H9 (cell line): Measurements from ENCODE around the gene TMEM51. TPM values are rescaled to one million over a fixed set of nuclear protein-coding genes. Genes with fewer than 3 reads are reported as not detected.

Experiments
- DNase-seq: peaks from one replicate; pipeline ENCODE4 v3.0.0-alpha.2; 2017
- H2AFZ ChIP-seq: one replicate; pipeline ENCODE4 v1.6.1; 2013; ENCODE audit warnings: mild to moderate bottlenecking, low read length, control low read depth, moderate library complexity
- H2AK5ac ChIP-seq: 2 replicates; pipeline ENCODE4 v1.6.1; 2013; ENCODE audit warnings: low read length, control low read depth, mixed read lengths; ENCODE audit not compliant: insufficient read length
- H2BK120ac ChIP-seq: one replicate; pipeline ENCODE4 v1.6.1; 2013; ENCODE audit warnings: low read depth, mild to moderate bottlenecking, low read length, control low read depth, inconsistent platforms; ENCODE audit not compliant: poor library complexity, severe bottlenecking
- H2BK12ac ChIP-seq: 2 replicates; pipeline ENCODE4 v1.6.1; 2013; ENCODE audit warnings: low read length, control low read depth, mixed read lengths, low read depth; ENCODE audit not compliant: insufficient read length
- H2BK15ac ChIP-seq: 2 replicates; pipeline ENCODE4 v1.6.1; 2013; ENCODE audit warnings: low read depth, low read length, control low read depth
- H2BK20ac ChIP-seq: one replicate; pipeline ENCODE4 v1.6.1; 2013; ENCODE audit warnings: low read depth, mild to moderate bottlenecking, low read length, control low read depth, inconsistent platforms; ENCODE audit not compliant: poor library complexity, severe bottlenecking
- H2BK5ac ChIP-seq: 2 replicates; pipeline ENCODE4 v1.6.1; 2013; ENCODE audit warnings: low read length, control low read depth, mixed read lengths; ENCODE audit not compliant: insufficient read length
- H3K14ac ChIP-seq: 2 replicates; pipeline ENCODE4 v1.6.1; 2013; ENCODE audit warnings: low read length, control low read depth; ENCODE audit not compliant: insufficient read depth
- H3K18ac ChIP-seq: 2 replicates; pipeline ENCODE4 v1.6.1; 2013; ENCODE audit warnings: low read depth, mild to moderate bottlenecking, mixed read lengths, low read length, control low read depth; ENCODE audit not compliant: insufficient read length
- H3K23ac ChIP-seq: 2 replicates; pipeline ENCODE4 v1.6.1; 2013; ENCODE audit warnings: low read length, control low read depth, mixed read lengths, low read depth; ENCODE audit not compliant: insufficient read length
- H3K23me2 ChIP-seq: 2 replicates; pipeline ENCODE4 v1.6.1; 2013; ENCODE audit warnings: low read depth, mild to moderate bottlenecking, mixed read lengths, low read length, control low read depth; ENCODE audit not compliant: insufficient read length, poor library complexity, severe bottlenecking
- H3K27ac ChIP-seq: 2 replicates; pipeline ENCODE4 v1.5.1; 2013; ENCODE audit warnings: low read length, control low read depth, mixed read lengths, low read depth; ENCODE audit not compliant: insufficient read length
- H3K27me3 ChIP-seq: 2 replicates; pipeline ENCODE4 v1.6.1; 2013; ENCODE audit warnings: low read length, control low read depth, inconsistent platforms; ENCODE audit not compliant: insufficient read depth
- H3K4ac ChIP-seq: 2 replicates; pipeline ENCODE4 v1.6.1; 2013; ENCODE audit warnings: low read depth, mild to moderate bottlenecking, control low read depth, inconsistent platforms, low read length, moderate library complexity
- H3K4me1 ChIP-seq: 2 replicates; pipeline ENCODE4 v1.6.1; 2013; ENCODE audit warnings: low read length, control low read depth, inconsistent platforms; ENCODE audit not compliant: insufficient read depth
- H3K4me2 ChIP-seq: 2 replicates; pipeline ENCODE4 v1.6.1; 2013; ENCODE audit warnings: low read length, control low read depth, mixed read lengths; ENCODE audit not compliant: insufficient read length, insufficient read depth
- H3K56ac ChIP-seq: 2 replicates; pipeline ENCODE4 v1.6.1; 2013; ENCODE audit warnings: low read depth, mild to moderate bottlenecking, mixed read lengths, low read length, control low read depth; ENCODE audit not compliant: insufficient read length
- H3K79me1 ChIP-seq: 2 replicates; pipeline ENCODE4 v1.6.1; 2013; ENCODE audit warnings: low read depth, mild to moderate bottlenecking, moderate library complexity, low read length, control low read depth, inconsistent platforms; ENCODE audit not compliant: insufficient read depth, poor library complexity, severe bottlenecking
- H3K79me2 ChIP-seq: 2 replicates; pipeline ENCODE4 v1.6.1; 2013; ENCODE audit warnings: low read length, control low read depth, inconsistent platforms; ENCODE audit not compliant: insufficient read depth
- H3K9ac ChIP-seq: 2 replicates; pipeline ENCODE4 v1.6.1; 2013; ENCODE audit warnings: low read length, control low read depth, mixed read lengths; ENCODE audit not compliant: insufficient read length; ENCODE audit errors: extremely low read depth
- H3K9me3 ChIP-seq: one replicate; pipeline ENCODE4 v1.6.1; 2013; ENCODE audit warnings: low read depth, low read length, inconsistent platforms; ENCODE audit not compliant: control insufficient read depth
- H3T11ph ChIP-seq: one replicate; pipeline ENCODE4 v1.6.1; 2013; ENCODE audit warnings: mild to moderate bottlenecking, low read length, control low read depth, inconsistent platforms
- H4K20me1 ChIP-seq: one replicate; pipeline ENCODE4 v1.6.1; 2013; ENCODE audit not compliant: control insufficient read depth, insufficient read length, insufficient read depth
- H4K5ac ChIP-seq: 2 replicates; pipeline ENCODE4 v1.6.1; 2013; ENCODE audit warnings: low read depth, mild to moderate bottlenecking, mixed read lengths, low read length, control low read depth; ENCODE audit not compliant: insufficient read length
- H4K8ac ChIP-seq: replicated peaks from 2 replicates; pipeline ENCODE4 v1.6.1; 2013; ENCODE audit warnings: low read length, control low read depth, mixed read lengths, low read depth; ENCODE audit not compliant: insufficient read length
- H4K91ac ChIP-seq: 2 replicates; pipeline ENCODE4 v1.6.1; 2013; ENCODE audit warnings: low read depth, mild to moderate bottlenecking, moderate library complexity, mixed read lengths, low read length, control low read depth; ENCODE audit not compliant: insufficient read length
- H3K27ac Mint-ChIP-seq, 3 experiments: 2 replicates in 2 of 3; 3 replicates in 1 of 3; pipeline ENCODE4 v1.8.0; 2020 to 2021; ENCODE audit warnings: mixed read lengths in 3 of 3, mild to moderate bottlenecking in 1 of 3, moderate library complexity in 1 of 3
- H3K27me3 Mint-ChIP-seq: 2 replicates; pipeline ENCODE4 v1.8.0; 2021; ENCODE audit warnings: low read depth, mild to moderate bottlenecking, moderate library complexity, mixed read lengths
- H3K36me3 Mint-ChIP-seq, 3 experiments: 2 replicates in 2 of 3; 3 replicates in 1 of 3; pipeline ENCODE4 v1.8.0; 2020 to 2021; ENCODE audit warnings: low read depth in 3 of 3, mixed read lengths in 3 of 3; ENCODE audit not compliant: insufficient read depth in 1 of 3
- H3K4me1 Mint-ChIP-seq, 2 experiments: 2 replicates each; pipeline ENCODE4 v1.8.0; 2020; ENCODE audit warnings: mixed read lengths in 2 of 2
- H3K4me3 Mint-ChIP-seq, 2 experiments: 2 replicates in 1 of 2; 3 replicates in 1 of 2; pipeline ENCODE4 v1.8.0; 2020 to 2021; ENCODE audit warnings: mild to moderate bottlenecking in 2 of 2, mixed read lengths in 2 of 2, moderate library complexity in 1 of 2
- H3K9me3 Mint-ChIP-seq, 2 experiments: 2 replicates in 1 of 2; 3 replicates in 1 of 2; pipeline ENCODE4 v1.8.0; 2020; ENCODE audit warnings: mild to moderate bottlenecking in 2 of 2, mixed read lengths in 2 of 2, moderate library complexity in 1 of 2
- WGBS: extraction: QIAGEN DNeasy Blood & Tissue Kit; methylation state at CpG from one replicate; pipeline ENCODE4 v1.1.7; 2013; ENCODE audit warnings: missing lambda C conversion rate, low lambda C conversion rate, mixed read lengths; ENCODE audit not compliant: insufficient read length; ENCODE audit errors: extremely low coverage; 5-methylcytosine and 5-hydroxymethylcytosine counted together
- total RNA-seq: library from RNA; stranded (reverse); gene quantifications from 2 replicates; pipeline ENCODE4 v1.2.1, GENCODE V29; 2021
- TF ChIP-seq, protein P1 (sequence below): fragments of 200-600 bp; sonication (generic); conservative IDR thresholded peaks from 3 replicates; pipeline ENCODE4 v1.8.0; 2021; ENCODE audit warnings: antibody characterized with exemption, mild to moderate bottlenecking

The TMEM51 gene
- total RNA-seq, 1 experiment from 2014 or later: 4.6 TPM

DNA sequence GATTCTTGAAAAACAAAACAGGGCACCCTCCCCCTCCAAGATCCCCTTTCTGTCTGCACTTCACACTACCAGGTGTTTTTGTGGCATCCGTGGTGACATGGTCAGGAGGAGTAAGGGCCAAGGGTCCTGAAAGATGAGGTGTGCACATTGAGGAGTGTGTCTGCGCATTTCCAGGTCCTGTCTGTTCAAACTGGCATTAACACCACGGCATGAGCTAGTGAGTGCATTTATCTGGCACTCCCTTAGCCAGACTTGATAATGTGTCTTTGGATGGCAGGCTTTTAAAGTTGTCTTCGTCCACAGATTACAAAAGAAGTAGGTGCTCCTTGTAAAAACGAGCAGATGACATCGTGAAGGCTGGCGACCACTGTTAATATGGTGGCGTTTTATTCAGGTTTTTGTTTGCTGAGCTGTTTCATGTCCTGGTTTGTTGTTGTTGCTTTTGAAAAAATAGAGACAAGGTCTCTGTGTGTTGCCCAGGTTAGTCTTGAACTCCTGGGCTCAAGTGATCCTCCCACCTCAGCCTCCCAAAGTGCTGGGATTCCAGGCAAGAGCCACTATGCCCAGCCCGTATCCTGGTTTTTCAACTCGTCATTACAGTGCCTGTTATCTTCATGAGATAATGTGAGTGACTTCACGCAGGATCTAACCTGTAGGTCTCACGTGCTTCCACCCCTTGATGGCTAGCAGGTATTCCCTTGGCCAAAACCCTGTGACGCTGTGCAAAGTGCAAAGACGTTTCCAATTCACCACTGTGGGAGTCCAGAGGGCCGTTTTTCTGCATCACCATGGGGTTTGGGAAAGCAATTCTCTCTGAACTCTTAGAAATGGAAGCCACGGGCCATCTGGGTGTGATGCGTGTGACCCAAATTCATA is 4.2 kb downstream of the TMEM51 start:
- H3K9me3 ChIP-seq: no peaks in the 10 kb centered on the region
- H3K27me3 ChIP-seq: no peaks in the 10 kb centered on the region; the same call in 1 of the 2 replicates
- no peak for DNase-seq
- Mint-ChIP-seq H3K27ac (no peak overlapping the region; a peak in 1 of 7 replicates), H3K4me1 (peaks cover 39 to 56% of the 10 kb centered on the region in 2 experiments), H3K9me3 (no peaks in the 10 kb centered on the region; a peak in 1 of 5 replicates), H3K36me3 (no peaks in the 10 kb centered on the region), H3K4me3 (no peak overlapping the region), H3K27me3 (peaks cover 16% of the 10 kb centered on the region)
- H3K27ac ChIP-seq: no peak overlapping the region
- H3K79me2 ChIP-seq: no peaks in the 10 kb centered on the region
- TF ChIP-seq, protein P1, sequence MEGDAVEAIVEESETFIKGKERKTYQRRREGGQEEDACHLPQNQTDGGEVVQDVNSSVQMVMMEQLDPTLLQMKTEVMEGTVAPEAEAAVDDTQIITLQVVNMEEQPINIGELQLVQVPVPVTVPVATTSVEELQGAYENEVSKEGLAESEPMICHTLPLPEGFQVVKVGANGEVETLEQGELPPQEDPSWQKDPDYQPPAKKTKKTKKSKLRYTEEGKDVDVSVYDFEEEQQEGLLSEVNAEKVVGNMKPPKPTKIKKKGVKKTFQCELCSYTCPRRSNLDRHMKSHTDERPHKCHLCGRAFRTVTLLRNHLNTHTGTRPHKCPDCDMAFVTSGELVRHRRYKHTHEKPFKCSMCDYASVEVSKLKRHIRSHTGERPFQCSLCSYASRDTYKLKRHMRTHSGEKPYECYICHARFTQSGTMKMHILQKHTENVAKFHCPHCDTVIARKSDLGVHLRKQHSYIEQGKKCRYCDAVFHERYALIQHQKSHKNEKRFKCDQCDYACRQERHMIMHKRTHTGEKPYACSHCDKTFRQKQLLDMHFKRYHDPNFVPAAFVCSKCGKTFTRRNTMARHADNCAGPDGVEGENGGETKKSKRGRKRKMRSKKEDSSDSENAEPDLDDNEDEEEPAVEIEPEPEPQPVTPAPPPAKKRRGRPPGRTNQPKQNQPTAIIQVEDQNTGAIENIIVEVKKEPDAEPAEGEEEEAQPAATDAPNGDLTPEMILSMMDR: no peak
- H3K23me2 ChIP-seq: peaks cover 12% of the 10 kb centered on the region
- no peak overlapping the region for H4K8ac ChIP-seq
- H2BK15ac ChIP-seq: no peak overlapping the region
- no peaks in the 10 kb centered on the region for H3K79me1 ChIP-seq
- H3K4ac ChIP-seq: no peak overlapping the region
- no peaks in the 10 kb centered on the region for H3K4me1 ChIP-seq
- no peak overlapping the region for H3T11ph ChIP-seq
- no peak overlapping the region for H2BK12ac ChIP-seq
- no peak overlapping the region for H3K4me2 ChIP-seq
- H3K14ac ChIP-seq: no peak overlapping the region
- H2BK20ac ChIP-seq: no peak overlapping the region
- H3K9ac ChIP-seq: no peak overlapping the region
- H2BK5ac ChIP-seq: no peak overlapping the region
- WGBS: no CpG with 5 or more reads among the region's 17 CpGs
- H3K18ac ChIP-seq: no peak overlapping the region
- no peak overlapping the region for H3K23ac ChIP-seq
- no peak overlapping the region for H4K5ac ChIP-seq
- no peaks in the 10 kb centered on the region for H4K20me1 ChIP-seq
- H2AFZ ChIP-seq: no peak overlapping the region
- H4K91ac ChIP-seq: no peak overlapping the region
- H2BK120ac ChIP-seq: no peak overlapping the region
- H3K56ac ChIP-seq: no peak overlapping the region
- no peak overlapping the region for H2AK5ac ChIP-seq
